HEK293 (cell line): Measurements from ENCODE around the gene MPPED2.

Experiments
- ELK4 ChIP-seq: IDR thresholded peaks from 2 replicates; pipeline ENCODE4 v1.6.1; 2011; ENCODE audit warnings: mild to moderate bottlenecking, low read depth, low read length, borderline replicate concordance
- KLF1 ChIP-seq: fragments of 450-650 bp; formaldehyde crosslinking; IDR thresholded peaks from 2 replicates; pipeline ENCODE4 v1.5.1; 2016; ENCODE audit warnings: missing biosample characterization, missing genetic modification characterization
- KLF16 ChIP-seq: fragments of 450-650 bp; formaldehyde crosslinking; IDR thresholded peaks from 2 replicates; pipeline ENCODE4 v1.5.1; 2017; ENCODE audit warnings: missing biosample characterization, missing genetic modification characterization
- ZBTB8A ChIP-seq: fragments of 450-650 bp; formaldehyde crosslinking; IDR thresholded peaks from 2 replicates; pipeline ENCODE4 v1.5.1; 2016; ENCODE audit warnings: missing biosample characterization, missing genetic modification characterization
- ZFP37 ChIP-seq: fragments of 450-650 bp; formaldehyde crosslinking; IDR thresholded peaks from 2 replicates; pipeline ENCODE4 v1.5.1; 2016; ENCODE audit warnings: missing biosample characterization, missing genetic modification characterization
- ZNF114 ChIP-seq: fragments of 450-650 bp; formaldehyde crosslinking; IDR thresholded peaks from 2 replicates; pipeline ENCODE4 v1.5.0; 2017; ENCODE audit warnings: missing biosample characterization, missing genetic modification characterization
- ZNF121 ChIP-seq: fragments of 450-650 bp; formaldehyde crosslinking; IDR thresholded peaks from 2 replicates; pipeline ENCODE4 v1.5.1; 2016; ENCODE audit warnings: missing biosample characterization, missing genetic modification characterization
- ZNF24 ChIP-seq: fragments of 450-650 bp; formaldehyde crosslinking; IDR thresholded peaks from 2 replicates; pipeline ENCODE4 v1.5.1; 2016; ENCODE audit warnings: missing biosample characterization, missing genetic modification characterization
- ZNF610 ChIP-seq: fragments of 450-650 bp; formaldehyde crosslinking; IDR thresholded peaks from 2 replicates; pipeline ENCODE4 v1.5.1; 2016; ENCODE audit warnings: missing biosample characterization, missing genetic modification characterization, borderline replicate concordance
- ZNF623 ChIP-seq: fragments of 450-650 bp; formaldehyde crosslinking; IDR thresholded peaks from 2 replicates; pipeline ENCODE4 v1.5.1; 2016; ENCODE audit warnings: missing biosample characterization, missing genetic modification characterization
- ZNF660 ChIP-seq: fragments of 450-650 bp; IDR thresholded peaks from 2 replicates; pipeline ENCODE4 v1.5.1; 2018; ENCODE audit warnings: missing biosample characterization, mild to moderate bottlenecking, missing genetic modification characterization
- ZNF777 ChIP-seq: fragments of 450-650 bp; formaldehyde crosslinking; IDR thresholded peaks from 2 replicates; pipeline ENCODE4 v1.5.1; 2017; ENCODE audit warnings: missing biosample characterization, missing genetic modification characterization, borderline replicate concordance
- TF ChIP-seq, protein P1 (sequence below): fragments of 450-650 bp; formaldehyde crosslinking; IDR thresholded peaks from 2 replicates; pipeline ENCODE4 v1.5.1; 2016; ENCODE audit warnings: missing biosample characterization, missing genetic modification characterization
- TF ChIP-seq, protein P2 (sequence below): fragments of 450-650 bp; formaldehyde crosslinking; IDR thresholded peaks from 2 replicates; pipeline ENCODE4 v1.5.1; 2016; ENCODE audit warnings: missing biosample characterization, missing genetic modification characterization

DNA sequence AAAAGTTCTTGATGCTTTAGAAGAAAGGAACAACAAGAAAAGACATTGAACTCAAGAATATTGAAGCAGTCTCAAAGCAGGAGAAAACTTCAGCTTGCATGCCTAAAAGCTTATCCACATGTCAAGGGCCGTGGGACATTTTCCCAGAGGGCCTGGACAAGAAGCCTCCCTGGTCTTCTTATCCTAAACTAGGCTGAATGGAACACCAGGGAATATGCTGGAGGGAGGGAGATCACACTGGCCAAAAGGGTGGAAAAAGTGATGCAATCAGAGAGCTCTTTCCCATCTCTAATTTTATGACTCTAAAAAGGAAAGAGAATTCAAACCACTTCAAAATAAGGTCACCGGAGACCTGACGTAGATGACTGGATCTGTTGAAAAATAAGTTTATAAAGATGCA, 107.2 kb downstream of the MPPED2 start:
- TF ChIP-seq, protein P1, sequence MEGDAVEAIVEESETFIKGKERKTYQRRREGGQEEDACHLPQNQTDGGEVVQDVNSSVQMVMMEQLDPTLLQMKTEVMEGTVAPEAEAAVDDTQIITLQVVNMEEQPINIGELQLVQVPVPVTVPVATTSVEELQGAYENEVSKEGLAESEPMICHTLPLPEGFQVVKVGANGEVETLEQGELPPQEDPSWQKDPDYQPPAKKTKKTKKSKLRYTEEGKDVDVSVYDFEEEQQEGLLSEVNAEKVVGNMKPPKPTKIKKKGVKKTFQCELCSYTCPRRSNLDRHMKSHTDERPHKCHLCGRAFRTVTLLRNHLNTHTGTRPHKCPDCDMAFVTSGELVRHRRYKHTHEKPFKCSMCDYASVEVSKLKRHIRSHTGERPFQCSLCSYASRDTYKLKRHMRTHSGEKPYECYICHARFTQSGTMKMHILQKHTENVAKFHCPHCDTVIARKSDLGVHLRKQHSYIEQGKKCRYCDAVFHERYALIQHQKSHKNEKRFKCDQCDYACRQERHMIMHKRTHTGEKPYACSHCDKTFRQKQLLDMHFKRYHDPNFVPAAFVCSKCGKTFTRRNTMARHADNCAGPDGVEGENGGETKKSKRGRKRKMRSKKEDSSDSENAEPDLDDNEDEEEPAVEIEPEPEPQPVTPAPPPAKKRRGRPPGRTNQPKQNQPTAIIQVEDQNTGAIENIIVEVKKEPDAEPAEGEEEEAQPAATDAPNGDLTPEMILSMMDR (tag by site-specific recombination), result no peak
- TF ChIP-seq ZNF610 (tag by site-specific recombination) (no peak), ELK4 (no peak), ZNF660 (no peak), ZNF777 (tag by site-specific recombination) (no peak), KLF16 (tag by site-specific recombination) (no peak), KLF1 (tag by site-specific recombination) (no peak), ZBTB8A (tag by site-specific recombination) (no peak), ZNF623 (tag by site-specific recombination) (no peak), ZFP37 (tag by site-specific recombination) (no peak), ZNF24 (tag by site-specific recombination) (no peak), ZNF121 (tag by site-specific recombination) (no peak), ZNF114 (tag by site-specific recombination) (no peak)
- TF ChIP-seq, protein P2, sequence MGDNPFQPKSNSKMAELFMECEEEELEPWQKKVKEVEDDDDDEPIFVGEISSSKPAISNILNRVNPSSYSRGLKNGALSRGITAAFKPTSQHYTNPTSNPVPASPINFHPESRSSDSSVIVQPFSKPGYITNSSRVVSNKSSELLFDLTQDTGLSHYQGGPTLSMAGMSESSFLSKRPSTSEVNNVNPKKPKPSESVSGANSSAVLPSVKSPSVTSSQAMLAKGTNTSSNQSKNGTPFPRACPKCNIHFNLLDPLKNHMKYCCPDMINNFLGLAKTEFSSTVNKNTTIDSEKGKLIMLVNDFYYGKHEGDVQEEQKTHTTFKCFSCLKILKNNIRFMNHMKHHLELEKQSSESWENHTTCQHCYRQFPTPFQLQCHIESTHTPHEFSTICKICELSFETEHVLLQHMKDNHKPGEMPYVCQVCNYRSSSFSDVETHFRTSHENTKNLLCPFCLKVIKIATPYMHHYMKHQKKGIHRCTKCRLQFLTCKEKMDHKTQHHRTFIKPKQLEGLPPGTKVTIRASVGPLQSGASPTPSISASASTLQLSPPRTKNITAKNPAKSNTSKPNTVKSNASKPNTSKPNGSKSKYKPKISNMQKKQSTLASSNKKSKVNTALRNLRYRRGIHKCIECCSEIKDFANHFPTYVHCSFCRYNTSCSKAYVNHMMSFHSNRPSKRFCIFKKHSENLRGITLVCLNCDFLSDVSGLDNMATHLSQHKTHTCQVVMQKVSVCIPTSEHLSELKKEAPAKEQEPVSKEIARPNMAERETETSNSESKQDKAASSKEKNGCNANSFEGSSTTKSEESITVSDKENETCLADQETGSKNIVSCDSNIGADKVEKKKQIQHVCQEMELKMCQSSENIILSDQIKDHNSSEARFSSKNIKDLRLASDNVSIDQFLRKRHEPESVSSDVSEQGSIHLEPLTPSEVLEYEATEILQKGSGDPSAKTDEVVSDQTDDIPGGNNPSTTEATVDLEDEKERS (tag by site-specific recombination), result no peak
